Measurements from ENCODE around the gene CDC27.

DNA sequence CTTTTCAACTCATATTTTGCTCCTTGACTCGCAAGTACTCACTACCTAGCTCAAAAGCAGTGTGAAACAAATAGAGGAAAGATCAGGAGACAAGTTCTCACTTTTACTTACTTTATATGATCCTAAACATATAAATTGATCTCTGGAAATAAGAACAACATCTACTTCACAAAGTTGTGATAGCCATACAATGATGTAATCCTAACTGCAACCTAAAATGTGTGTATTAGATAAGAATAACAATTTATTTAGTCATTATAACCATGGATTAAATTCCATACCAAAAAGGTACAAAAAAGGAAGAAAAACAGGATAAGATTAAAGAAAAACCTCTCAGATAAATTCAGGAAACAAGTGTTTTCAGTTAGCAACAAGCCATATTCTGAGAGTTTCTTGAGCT is 103.4 kb downstream of the CDC27 start:
- TF ChIP-seq, protein P1, sequence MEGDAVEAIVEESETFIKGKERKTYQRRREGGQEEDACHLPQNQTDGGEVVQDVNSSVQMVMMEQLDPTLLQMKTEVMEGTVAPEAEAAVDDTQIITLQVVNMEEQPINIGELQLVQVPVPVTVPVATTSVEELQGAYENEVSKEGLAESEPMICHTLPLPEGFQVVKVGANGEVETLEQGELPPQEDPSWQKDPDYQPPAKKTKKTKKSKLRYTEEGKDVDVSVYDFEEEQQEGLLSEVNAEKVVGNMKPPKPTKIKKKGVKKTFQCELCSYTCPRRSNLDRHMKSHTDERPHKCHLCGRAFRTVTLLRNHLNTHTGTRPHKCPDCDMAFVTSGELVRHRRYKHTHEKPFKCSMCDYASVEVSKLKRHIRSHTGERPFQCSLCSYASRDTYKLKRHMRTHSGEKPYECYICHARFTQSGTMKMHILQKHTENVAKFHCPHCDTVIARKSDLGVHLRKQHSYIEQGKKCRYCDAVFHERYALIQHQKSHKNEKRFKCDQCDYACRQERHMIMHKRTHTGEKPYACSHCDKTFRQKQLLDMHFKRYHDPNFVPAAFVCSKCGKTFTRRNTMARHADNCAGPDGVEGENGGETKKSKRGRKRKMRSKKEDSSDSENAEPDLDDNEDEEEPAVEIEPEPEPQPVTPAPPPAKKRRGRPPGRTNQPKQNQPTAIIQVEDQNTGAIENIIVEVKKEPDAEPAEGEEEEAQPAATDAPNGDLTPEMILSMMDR (conservative IDR thresholded peaks at IDR 0.05 in 1 of 2, IDR thresholded peaks at IDR 0.05 in 1 of 2; ENCODE audit: low read depth in 1 of 2, low read length in 2 of 2) = no peak
- TF ChIP-seq EZH2 (IDR thresholded peaks at IDR 0.05; ENCODE audit: low read length, missing control alignments) = no peak
